Neuronal stem cell (in vitro differentiated cells): Measurements from ENCODE around the gene NRG2.

Experiments used
- DNase-seq: peaks from one replicate; pipeline ENCODE4 v3.0.0-alpha.2; 2013; ENCODE audit warnings: low spot score
- H2AFZ ChIP-seq: one replicate; pipeline ENCODE4 v1.6.1; 2013; ENCODE audit warnings: mild to moderate bottlenecking, low read length, inconsistent platforms
- H2AK5ac ChIP-seq: 2 replicates; pipeline ENCODE4 v1.6.1; 2013; ENCODE audit warnings: low read depth, mild to moderate bottlenecking, inconsistent platforms, low read length, moderate library complexity, mixed read lengths
- H2BK120ac ChIP-seq: 2 replicates; pipeline ENCODE4 v1.6.1; 2013; ENCODE audit warnings: low read depth, mild to moderate bottlenecking, inconsistent platforms, low read length, moderate library complexity, mixed read lengths
- H2BK12ac ChIP-seq: one replicate; pipeline ENCODE4 v1.6.1; 2013; ENCODE audit warnings: low read length, inconsistent platforms
- H2BK15ac ChIP-seq: 2 replicates; pipeline ENCODE4 v1.6.1; 2013; ENCODE audit warnings: mild to moderate bottlenecking, low read length, inconsistent platforms, mixed read lengths
- H2BK5ac ChIP-seq: one replicate; pipeline ENCODE4 v1.6.1; 2013; ENCODE audit warnings: inconsistent platforms, mild to moderate bottlenecking, low read length, moderate library complexity
- H3K14ac ChIP-seq: one replicate; pipeline ENCODE4 v1.6.1; 2013; ENCODE audit warnings: low read length, inconsistent platforms
- H3K18ac ChIP-seq: 2 replicates; pipeline ENCODE4 v1.6.1; 2013; ENCODE audit warnings: low read length, inconsistent platforms
- H3K23ac ChIP-seq: 2 replicates; pipeline ENCODE4 v1.6.1; 2013; ENCODE audit warnings: low read depth, mild to moderate bottlenecking, mixed read lengths, low read length, inconsistent platforms; ENCODE audit not compliant: poor library complexity
- H3K27ac ChIP-seq: replicated peaks from 3 replicates; pipeline ENCODE4 v1.5.1; 2013; ENCODE audit warnings: low read length, inconsistent platforms
- H3K27me3 ChIP-seq, 3 experiments: 2 replicates each; pipeline ENCODE4 v1.6.1; 2013; ENCODE audit warnings: low read length in 3 of 3, mild to moderate bottlenecking in 2 of 3, inconsistent platforms in 1 of 3, low read depth in 1 of 3, mixed read lengths in 1 of 3, moderate library complexity in 1 of 3; ENCODE audit not compliant: control insufficient read depth in 3 of 3, insufficient read depth in 3 of 3
- H3K36me3 ChIP-seq, 2 donors: replicated peaks in 1 of 2; 2 replicates each; pipeline ENCODE4 v1.6.1; 2013; ENCODE audit warnings: low read length in 2 of 2; ENCODE audit not compliant: control insufficient read depth in 2 of 2, insufficient read depth in 2 of 2
- H3K4ac ChIP-seq: 2 replicates; pipeline ENCODE4 v1.6.1; 2013; ENCODE audit warnings: inconsistent platforms, mild to moderate bottlenecking, low read length, moderate library complexity
- H3K4me1 ChIP-seq, 2 donors: 1 replicate in 1 of 2; 2 replicates in 1 of 2; pipeline ENCODE4 v1.6.1; 2013; ENCODE audit warnings: low read length in 2 of 2, low read depth in 1 of 2; ENCODE audit not compliant: control insufficient read depth in 2 of 2, insufficient read depth in 1 of 2
- H3K4me2 ChIP-seq: one replicate; pipeline ENCODE4 v1.6.1; 2013; ENCODE audit warnings: mild to moderate bottlenecking, low read length, inconsistent platforms; ENCODE audit not compliant: insufficient read depth, poor library complexity, severe bottlenecking
- H3K4me3 ChIP-seq, 2 donors: 2 replicates each; pipeline ENCODE4 v1.5.1; 2013; ENCODE audit warnings: low read length in 2 of 2, mild to moderate bottlenecking in 2 of 2, inconsistent platforms in 1 of 2, moderate library complexity in 1 of 2
- H3K79me1 ChIP-seq: one replicate; pipeline ENCODE4 v1.6.1; 2013; ENCODE audit warnings: low read depth, mild to moderate bottlenecking, inconsistent platforms, low read length, moderate library complexity
- H3K9ac ChIP-seq: one replicate; pipeline ENCODE4 v1.6.1; 2013; ENCODE audit warnings: mild to moderate bottlenecking, low read depth, low read length, inconsistent platforms; ENCODE audit not compliant: poor library complexity
- H3K9me3 ChIP-seq, 2 donors: replicated peaks in 1 of 2; 2 replicates each; pipeline versions ENCODE3 to v1.6.1; 2013; ENCODE audit warnings: low read length in 2 of 2, mild to moderate bottlenecking in 2 of 2, inconsistent platforms in 1 of 2, low read depth in 1 of 2, mixed read lengths in 1 of 2, moderate library complexity in 1 of 2; ENCODE audit not compliant: control insufficient read depth in 2 of 2, insufficient read depth in 1 of 2
- H4K8ac ChIP-seq: one replicate; pipeline ENCODE4 v1.6.1; 2013; ENCODE audit warnings: low read depth, mild to moderate bottlenecking, inconsistent platforms, low read length, moderate library complexity
- H4K91ac ChIP-seq: one replicate; pipeline ENCODE4 v1.6.1; 2013; ENCODE audit warnings: low read length, low read depth, mild to moderate bottlenecking, inconsistent platforms; ENCODE audit not compliant: poor library complexity
- WGBS, 2 donors: extraction: QIAGEN DNeasy Blood & Tissue Kit; methylation state at CpG; one replicate each; pipeline ENCODE4 v1.1.7; 2013; ENCODE audit warnings: missing lambda C conversion rate in 2 of 2, mixed read lengths in 1 of 2; ENCODE audit not compliant: insufficient read length in 2 of 2, insufficient replicate concordance in 1 of 2; ENCODE audit errors: extremely low coverage in 2 of 2; 5-methylcytosine and 5-hydroxymethylcytosine counted together

Gene NRG2

DNA sequence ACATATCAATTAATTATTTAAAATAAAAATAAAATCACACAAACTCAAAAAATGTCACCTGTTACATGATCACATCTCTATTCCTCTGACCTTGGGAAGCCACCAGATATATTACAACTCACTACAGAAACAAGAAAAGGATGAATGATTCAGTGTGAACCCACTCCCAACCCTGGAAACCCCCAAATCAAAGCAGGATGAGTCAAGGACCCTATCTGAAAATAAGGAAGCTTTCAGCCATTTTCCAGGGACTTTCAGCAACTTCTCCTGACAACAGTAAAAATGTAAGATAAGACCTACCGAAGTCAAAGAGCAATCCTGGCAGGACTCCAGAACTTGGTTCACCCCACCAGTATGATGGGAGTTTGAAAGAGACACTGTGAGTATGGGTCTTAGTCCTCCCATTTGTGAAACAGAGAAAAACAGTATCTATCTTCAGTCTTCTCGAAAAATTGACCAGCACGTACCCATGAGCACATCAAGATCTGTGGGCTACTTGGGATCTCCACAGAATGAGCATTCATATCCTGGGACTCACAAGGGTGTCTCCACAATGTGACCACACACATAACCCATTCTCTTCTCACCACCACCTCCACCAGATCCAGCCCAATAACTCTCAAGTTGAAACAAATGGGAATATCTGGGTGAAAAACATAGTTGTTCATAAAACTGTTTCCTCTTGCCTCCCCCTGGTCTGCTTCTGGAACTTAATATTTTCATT lies 9.9 kb downstream of the NRG2 start:
- no peaks in the 10 kb centered on the region for H3K36me3 ChIP-seq
- no peak overlapping the region for H3K27ac ChIP-seq
- no peaks in the 10 kb centered on the region for H3K4me1 ChIP-seq
- H3K4me3 ChIP-seq, result no peak overlapping the region
- no peak overlapping the region for H4K91ac ChIP-seq
- H4K8ac ChIP-seq, result no peak overlapping the region
- no peak overlapping the region for H2AFZ ChIP-seq
- H2BK15ac ChIP-seq, result no peak overlapping the region
- H3K9ac ChIP-seq, result no peak overlapping the region
- WGBS, 2 donors, result no CpG with 5 or more reads among the region's 3 CpGs
- H3K27me3 ChIP-seq, result peaks cover 0 to 51% (median 29%) of the 10 kb centered on the region in 3 experiments
- no peak overlapping the region for H3K4ac ChIP-seq
- no peak overlapping the region for H3K4me2 ChIP-seq
- H3K9me3 ChIP-seq, result no peaks in the 10 kb centered on the region
- no peak overlapping the region for H3K23ac ChIP-seq
- no peak overlapping the region for H2BK5ac ChIP-seq
- no peak overlapping the region for H3K18ac ChIP-seq
- DNase-seq, result no peak
- no peaks in the 10 kb centered on the region for H3K79me1 ChIP-seq
- H2BK12ac ChIP-seq, result no peak overlapping the region
- no peak overlapping the region for H3K14ac ChIP-seq
- no peak overlapping the region for H2AK5ac ChIP-seq
- H2BK120ac ChIP-seq, result no peak overlapping the region

DNA sequence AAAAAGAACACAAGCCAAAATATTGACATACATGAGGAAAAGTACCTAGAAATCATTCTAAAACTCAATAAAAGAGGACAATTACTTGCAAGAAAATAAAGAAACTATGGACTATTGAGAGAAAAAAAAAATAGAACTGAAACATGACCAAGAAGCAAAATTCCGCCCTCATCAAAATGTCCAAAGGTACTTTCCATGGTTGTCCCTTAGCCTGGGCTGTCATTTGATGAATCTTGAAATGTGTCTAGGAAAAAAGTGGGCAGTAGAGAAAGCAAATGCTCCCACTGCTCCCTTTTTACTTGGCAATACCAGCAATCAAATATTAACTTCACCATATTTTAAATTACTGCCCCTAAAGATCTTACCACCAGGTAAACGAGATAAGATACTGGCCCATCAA lies 10.8 kb downstream of the NRG2 start:
- DNase-seq, result no peak
- no peaks in the 10 kb centered on the region for H3K9me3 ChIP-seq

DNA sequence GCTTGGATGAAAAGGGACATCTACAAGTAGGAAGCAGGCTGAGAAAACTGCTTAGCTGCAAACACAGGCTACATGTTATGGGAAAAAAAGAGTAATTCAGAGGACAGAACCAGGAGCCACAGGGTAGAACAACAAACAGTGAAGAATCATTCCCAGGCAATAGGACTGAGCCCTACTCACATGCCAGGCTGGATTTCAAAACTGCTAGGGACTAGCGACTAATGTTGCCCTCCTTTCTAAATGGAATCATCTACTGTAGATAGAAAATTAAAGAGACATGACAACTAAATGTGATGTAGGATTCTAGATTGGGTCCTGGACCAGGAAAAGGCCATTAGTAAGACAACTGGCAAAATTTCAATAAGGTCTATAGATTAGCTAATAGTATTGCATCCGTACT lies 15.3 kb downstream of the NRG2 start:
- Histone ChIP-seq H3K4ac (no peak overlapping the region), H3K4me2 (no peak overlapping the region), H3K27ac (no peak overlapping the region), H2BK15ac (no peak overlapping the region), H3K14ac (no peak overlapping the region), H3K4me3 (no peak overlapping the region), H2BK5ac (no peak overlapping the region), H3K79me1 (no peaks in the 10 kb centered on the region), H3K4me1 (no peaks in the 10 kb centered on the region), H2AK5ac (no peak overlapping the region), H3K27me3 (peaks cover 0 to 34% (median 12%) of the 10 kb centered on the region in 3 experiments), H3K36me3 (no peaks in the 10 kb centered on the region), H3K9ac (no peak overlapping the region), H3K9me3 (no peaks in the 10 kb centered on the region), H4K8ac (no peak overlapping the region), H3K23ac (no peak overlapping the region), H2BK120ac (no peak overlapping the region), H4K91ac (no peak overlapping the region), H2AFZ (no peak overlapping the region), H2BK12ac (no peak overlapping the region), H3K18ac (no peak overlapping the region)
- WGBS, 2 donors, result no CpG with 5 or more reads among the region's 2 CpGs
- no peak for DNase-seq

More for the DNA sequence above, 10.8 kb downstream of the NRG2 start:
- no peak overlapping the region for H3K27ac ChIP-seq
- H3K79me1 ChIP-seq, result no peaks in the 10 kb centered on the region
- H2BK5ac ChIP-seq, result no peak overlapping the region
- no peak overlapping the region for H3K9ac ChIP-seq
- H2AFZ ChIP-seq, result no peak overlapping the region
- H3K18ac ChIP-seq, result no peak overlapping the region
- H3K23ac ChIP-seq, result no peak overlapping the region
- H2BK12ac ChIP-seq, result no peak overlapping the region
- H3K4me3 ChIP-seq, result no peak overlapping the region
- no peaks in the 10 kb centered on the region for H3K4me1 ChIP-seq
- no peak overlapping the region for H4K8ac ChIP-seq
- no peak overlapping the region for H3K4ac ChIP-seq
- H3K36me3 ChIP-seq, result no peaks in the 10 kb centered on the region
- no peak overlapping the region for H3K4me2 ChIP-seq
- no peak overlapping the region for H2AK5ac ChIP-seq
- H4K91ac ChIP-seq, result no peak overlapping the region
- H3K14ac ChIP-seq, result no peak overlapping the region
- peaks cover 0 to 46% (median 29%) of the 10 kb centered on the region in 3 experiments for H3K27me3 ChIP-seq
- H2BK15ac ChIP-seq, result no peak overlapping the region
- WGBS, 2 donors, result no CpG with 5 or more reads among the region's 2 CpGs
- H2BK120ac ChIP-seq, result no peak overlapping the region

DNA sequence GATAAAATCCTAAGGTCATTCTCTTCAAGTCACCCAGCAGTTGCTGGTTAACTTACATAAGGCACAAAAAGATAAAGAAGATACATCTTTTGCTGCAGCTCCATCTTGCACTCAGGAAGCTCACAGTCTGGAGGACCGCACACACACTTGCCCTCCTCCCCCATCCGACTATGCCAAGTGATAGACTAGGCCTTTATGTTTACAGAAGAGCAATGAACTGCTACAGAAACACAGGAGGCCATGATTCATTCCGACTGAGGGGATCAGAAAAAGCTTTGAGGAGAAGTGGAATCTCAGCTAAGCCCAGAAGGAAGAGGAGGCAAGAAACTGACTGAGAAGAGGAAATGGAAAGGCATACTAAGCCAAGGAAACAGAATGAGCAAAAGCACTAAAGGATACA lies 17.4 kb downstream of the NRG2 start:
- H3K4me1 ChIP-seq, result no peaks in the 10 kb centered on the region
- H2AFZ ChIP-seq, result no peak overlapping the region
- no peak overlapping the region for H4K8ac ChIP-seq
- H3K9ac ChIP-seq, result no peak overlapping the region
- no peak overlapping the region for H3K27ac ChIP-seq
- no peak overlapping the region for H3K14ac ChIP-seq
- no peak for DNase-seq
- no peak overlapping the region for H2BK12ac ChIP-seq
- H2BK120ac ChIP-seq, result no peak overlapping the region
- no peaks in the 10 kb centered on the region for H3K9me3 ChIP-seq
- no peaks in the 10 kb centered on the region for H3K79me1 ChIP-seq
- no peak overlapping the region for H2AK5ac ChIP-seq
- H3K18ac ChIP-seq, result no peak overlapping the region
- H2BK15ac ChIP-seq, result no peak overlapping the region
- H3K27me3 ChIP-seq, result peaks cover 0 to 33% (median 8%) of the 10 kb centered on the region in 3 experiments
- no CpG with 5 or more reads among the region's 3 CpGs for WGBS, 2 donors
- H3K23ac ChIP-seq, result no peak overlapping the region
- no peak overlapping the region for H3K4me2 ChIP-seq
- no peak overlapping the region for H2BK5ac ChIP-seq
- H3K4ac ChIP-seq, result no peak overlapping the region
- no peaks in the 10 kb centered on the region for H3K36me3 ChIP-seq
- H3K4me3 ChIP-seq, result no peak overlapping the region
- no peak overlapping the region for H4K91ac ChIP-seq
